GM18868 (cell line): ENCODE data around the gene DUSP2.

Source experiments
- ATAC-seq: cut with Tn5 transposase; IDR thresholded peaks from one replicate; pipeline ENCODE4 v1.9.1; 2021; ENCODE audit warnings: mild to moderate bottlenecking, moderate library complexity; ENCODE audit not compliant: unreplicated experiment

DUSP2 gene

GRCh38 chr2:96116424-96116878 lies 28.8 kb downstream of the DUSP2 start, which contains the start of gene ADRA2B:
TSS of gene ADRA2B (minus strand) at chr2:96116571. CDS start at chr2:96116149, 422 bp downstream.
- ATAC-seq = peak; percentile 56

- ATAC-seq = no peak
Observed at GRCh38 chr2:96115631-96116423, 29.4 kb downstream of the DUSP2 start.

GRCh38 chr2:96114903-96115581 lies 30.2 kb downstream of the DUSP2 start:
- ATAC-seq = no peak

GRCh38 chr2:96114546-96114902 lies 30.7 kb downstream of the DUSP2 start:
- no peak for ATAC-seq

- ATAC-seq = no peak
Observed at GRCh38 chr2:96113951-96114350, 31.3 kb downstream of the DUSP2 start.

GRCh38 chr2:96113367-96113677 lies 31.9 kb downstream of the DUSP2 start:
- no peak for ATAC-seq

- no peak for ATAC-seq
Observed at GRCh38 chr2:96112501-96113366, 32.5 kb downstream of the DUSP2 start.

- no peak for ATAC-seq
Observed at GRCh38 chr2:96111823-96112500, 33.3 kb downstream of the DUSP2 start.

- ATAC-seq = no peak
Observed at GRCh38 chr2:96111257-96111640, 34.0 kb downstream of the DUSP2 start.

- no peak for ATAC-seq
Observed at GRCh38 chr2:96110621-96111256, 34.5 kb downstream of the DUSP2 start.

GRCh38 chr2:96109931-96110511 lies 35.2 kb downstream of the DUSP2 start:
- no peak for ATAC-seq

- no peak for ATAC-seq
Observed at GRCh38 chr2:96109361-96109680, 35.9 kb downstream of the DUSP2 start.

- ATAC-seq = no peak
Observed at GRCh38 chr2:96108541-96109360, 36.5 kb downstream of the DUSP2 start.

GRCh38 chr2:96108151-96108540 lies 37.1 kb downstream of the DUSP2 start:
- no peak for ATAC-seq

GRCh38 chr2:96107708-96108065 lies 37.6 kb downstream of the DUSP2 start:
- no peak for ATAC-seq

- no peak for ATAC-seq
Observed at GRCh38 chr2:96106991-96107707, 38.1 kb downstream of the DUSP2 start.

- ATAC-seq = no peak
Observed at GRCh38 chr2:96105994-96106715, 39.1 kb downstream of the DUSP2 start.
